Measurements from ENCODE around the gene BLTP3A.
"Not testable (repeated sequence)": the region's sequence is repeated elsewhere in the genome, so short reads cannot be mapped to it uniquely, and the experiment has no call there.

The BLTP3A gene

DNA sequence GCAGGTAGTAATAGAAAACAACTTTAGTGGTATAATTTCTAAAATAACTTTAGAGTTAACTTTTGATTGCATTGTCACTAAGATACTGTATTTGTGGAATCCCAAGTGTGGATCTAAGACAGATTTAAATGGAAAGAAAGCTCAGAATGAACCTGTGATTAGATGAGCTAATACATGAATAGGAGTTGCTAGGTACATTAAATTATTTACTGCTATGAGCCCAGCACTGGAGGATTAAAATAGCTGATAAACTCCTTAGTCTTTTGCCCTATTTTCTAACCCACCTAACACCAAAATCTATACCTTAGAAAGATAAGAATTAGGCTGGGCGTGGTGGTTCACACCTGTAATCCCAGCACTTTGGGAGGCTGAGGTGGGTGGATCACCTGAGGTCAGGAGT is 23.7 kb upstream of the BLTP3A start:
- H3K4me3 Mint-ChIP-seq = no peak overlapping the region
- no peaks in the 10 kb centered on the region for H3K4me1 Mint-ChIP-seq
- H3K9me3 Mint-ChIP-seq = no peaks in the 10 kb centered on the region
- H3K27me3 Mint-ChIP-seq (ENCODE audit: low read depth) = no peaks in the 10 kb centered on the region
- TF ChIP-seq, protein P1, sequence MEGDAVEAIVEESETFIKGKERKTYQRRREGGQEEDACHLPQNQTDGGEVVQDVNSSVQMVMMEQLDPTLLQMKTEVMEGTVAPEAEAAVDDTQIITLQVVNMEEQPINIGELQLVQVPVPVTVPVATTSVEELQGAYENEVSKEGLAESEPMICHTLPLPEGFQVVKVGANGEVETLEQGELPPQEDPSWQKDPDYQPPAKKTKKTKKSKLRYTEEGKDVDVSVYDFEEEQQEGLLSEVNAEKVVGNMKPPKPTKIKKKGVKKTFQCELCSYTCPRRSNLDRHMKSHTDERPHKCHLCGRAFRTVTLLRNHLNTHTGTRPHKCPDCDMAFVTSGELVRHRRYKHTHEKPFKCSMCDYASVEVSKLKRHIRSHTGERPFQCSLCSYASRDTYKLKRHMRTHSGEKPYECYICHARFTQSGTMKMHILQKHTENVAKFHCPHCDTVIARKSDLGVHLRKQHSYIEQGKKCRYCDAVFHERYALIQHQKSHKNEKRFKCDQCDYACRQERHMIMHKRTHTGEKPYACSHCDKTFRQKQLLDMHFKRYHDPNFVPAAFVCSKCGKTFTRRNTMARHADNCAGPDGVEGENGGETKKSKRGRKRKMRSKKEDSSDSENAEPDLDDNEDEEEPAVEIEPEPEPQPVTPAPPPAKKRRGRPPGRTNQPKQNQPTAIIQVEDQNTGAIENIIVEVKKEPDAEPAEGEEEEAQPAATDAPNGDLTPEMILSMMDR (IDR thresholded peaks at IDR 0.05; ENCODE audit: unreplicated experiment in 3 of 3) = no peak
- H3K27ac Mint-ChIP-seq = no peak overlapping the region
- peaks cover 60% of the 10 kb centered on the region for H3K36me3 Mint-ChIP-seq (ENCODE audit: low read depth)

DNA sequence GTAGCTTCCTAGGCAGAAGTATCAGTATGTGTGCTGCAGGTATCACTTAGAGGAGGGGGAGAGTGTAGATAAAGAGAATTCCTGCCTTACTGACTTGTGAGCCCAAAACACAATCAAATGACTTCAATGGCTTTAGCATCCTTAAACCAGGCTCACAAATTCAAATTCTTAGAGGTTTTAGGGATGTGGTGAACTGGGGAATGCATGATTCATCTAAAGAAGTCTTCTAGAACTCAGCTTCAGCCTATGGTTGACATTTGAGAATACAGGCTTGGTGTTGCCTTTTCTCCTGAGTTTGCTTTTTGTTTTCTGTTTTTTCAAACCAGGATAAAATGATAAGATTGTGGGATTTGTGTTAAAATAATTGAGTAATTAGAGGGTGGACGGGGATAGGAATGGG is 20.2 kb upstream of the BLTP3A start:
- H3K4me1 Mint-ChIP-seq = no peaks in the 10 kb centered on the region
- H3K4me3 Mint-ChIP-seq = no peak overlapping the region
- H3K27ac Mint-ChIP-seq = peak overlapping the region in 2 of 3 experiments; percentile 20 to 68
- no peaks in the 10 kb centered on the region for H3K9me3 Mint-ChIP-seq
- H3K36me3 Mint-ChIP-seq (ENCODE audit: low read depth) = peaks cover 71% of the 10 kb centered on the region
- H3K27me3 Mint-ChIP-seq (ENCODE audit: low read depth) = no peaks in the 10 kb centered on the region
- TF ChIP-seq, protein P1 (IDR thresholded peaks at IDR 0.05; ENCODE audit: unreplicated experiment in 3 of 3) = no peak

DNA sequence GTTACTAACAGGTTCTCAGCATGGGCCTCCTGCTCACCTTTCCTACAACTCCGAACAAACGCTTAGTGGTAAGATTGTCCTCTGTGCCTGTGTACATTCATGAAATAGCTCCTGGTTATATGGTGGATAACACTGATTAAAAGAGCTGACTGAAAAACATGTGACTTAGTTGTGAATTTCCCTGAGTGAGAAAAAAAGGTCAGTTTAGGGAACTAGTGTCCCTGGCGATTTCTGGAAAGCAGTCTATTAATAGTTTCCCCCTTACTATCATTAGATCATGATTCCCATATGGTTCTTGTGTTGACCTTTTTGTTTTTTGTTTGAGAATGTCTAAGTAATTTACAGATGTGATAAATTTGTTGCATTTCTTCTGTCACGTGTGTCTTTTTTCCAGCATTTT is 18.9 kb upstream of the BLTP3A start:
- Mint-ChIP-seq H3K27ac (peak overlapping the region; percentile 66 to 98 (median 92)), H3K36me3 (ENCODE audit: low read depth) (peaks cover 64% of the 10 kb centered on the region), H3K27me3 (ENCODE audit: low read depth) (no peaks in the 10 kb centered on the region), H3K4me3 (no peak overlapping the region), H3K4me1 (no peaks in the 10 kb centered on the region), H3K9me3 (no peaks in the 10 kb centered on the region)
- TF ChIP-seq, protein P1 (IDR thresholded peaks at IDR 0.05; ENCODE audit: unreplicated experiment in 3 of 3) = no peak

DNA sequence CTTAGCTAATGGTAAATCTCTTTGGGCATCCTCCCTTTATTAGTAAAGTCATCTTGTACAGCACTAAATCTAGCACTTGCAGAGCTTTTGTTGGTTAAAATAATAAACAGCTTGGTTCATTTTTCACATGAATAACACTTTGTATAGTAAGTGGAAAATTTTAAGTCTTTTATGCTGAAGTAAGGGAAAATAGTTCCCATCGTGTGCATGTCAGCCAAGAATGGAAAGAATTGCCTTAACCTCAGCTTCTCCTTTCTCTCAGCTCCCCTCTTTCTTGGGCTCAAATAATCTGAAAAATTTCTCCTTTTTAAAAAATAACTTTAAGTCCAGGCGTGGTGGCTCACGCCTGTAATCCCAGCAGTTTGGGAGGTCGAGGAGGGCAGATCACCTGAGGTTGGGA is 18.0 kb upstream of the BLTP3A start:
- Mint-ChIP-seq H3K27me3 (ENCODE audit: low read depth) (no peaks in the 10 kb centered on the region), H3K4me3 (no peak overlapping the region)

DNA sequence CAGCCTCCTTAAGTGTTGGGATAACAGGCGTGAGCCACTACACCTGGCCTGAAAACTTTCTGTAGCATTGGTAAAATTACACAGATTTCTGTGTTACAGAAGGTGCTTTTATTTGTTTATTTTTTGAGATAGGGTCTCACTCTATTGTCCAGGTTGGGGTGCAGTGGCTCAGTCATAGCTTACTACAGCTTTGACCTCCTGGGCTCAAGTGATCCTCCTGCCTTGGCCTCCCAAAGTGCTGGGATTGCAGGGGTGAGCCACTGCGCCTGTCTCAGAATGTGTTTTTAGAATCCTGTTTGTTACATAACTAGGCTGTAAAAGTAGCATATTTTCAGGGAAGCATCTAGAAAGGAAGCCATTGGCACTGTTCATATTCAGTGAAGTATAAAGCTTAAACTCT is 16.9 kb upstream of the BLTP3A start:
- no peaks in the 10 kb centered on the region for H3K4me1 Mint-ChIP-seq
- H3K27ac Mint-ChIP-seq = peak overlapping the region in 1 of 3 experiments; percentile 41
- no peaks in the 10 kb centered on the region for H3K27me3 Mint-ChIP-seq (ENCODE audit: low read depth)
- TF ChIP-seq, protein P1 (IDR thresholded peaks at IDR 0.05; ENCODE audit: unreplicated experiment in 3 of 3) = no peak
- no peak overlapping the region for H3K4me3 Mint-ChIP-seq
- no peaks in the 10 kb centered on the region for H3K9me3 Mint-ChIP-seq
- H3K36me3 Mint-ChIP-seq (ENCODE audit: low read depth) = peaks cover 58% of the 10 kb centered on the region

More for the DNA sequence above, 18.0 kb upstream of the BLTP3A start:
- Mint-ChIP-seq H3K27ac (peak overlapping the region; percentile 66 to 98 (median 92)), H3K36me3 (ENCODE audit: low read depth) (peaks cover 62% of the 10 kb centered on the region), H3K4me1 (no peaks in the 10 kb centered on the region), H3K9me3 (no peaks in the 10 kb centered on the region)
- TF ChIP-seq, protein P1 (IDR thresholded peaks at IDR 0.05; ENCODE audit: unreplicated experiment in 3 of 3) = no peak

DNA sequence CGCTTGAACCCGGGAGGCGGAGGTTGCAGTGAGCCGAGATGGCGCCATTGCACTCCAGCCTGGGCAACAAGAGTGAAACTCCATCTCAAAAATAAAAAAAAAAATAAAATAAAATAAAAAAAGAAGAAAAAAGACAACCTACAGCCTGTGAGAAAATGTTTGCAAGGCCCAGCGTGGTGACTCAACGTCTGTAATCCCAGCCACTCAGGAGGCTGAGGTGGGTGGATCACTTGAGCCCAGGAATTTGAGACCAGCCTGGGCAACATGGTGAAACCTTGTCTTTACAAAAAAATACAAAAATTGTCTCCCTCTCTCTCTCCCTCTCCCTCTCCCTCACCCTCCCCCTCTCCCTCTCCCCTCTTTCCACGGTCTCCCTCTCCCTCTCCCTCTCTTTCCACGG is 6.5 kb upstream of the BLTP3A start:
- not testable (repeated sequence) for H3K36me3 Mint-ChIP-seq (ENCODE audit: low read depth); H3K4me1 Mint-ChIP-seq; H3K27ac Mint-ChIP-seq; H3K9me3 Mint-ChIP-seq; H3K27me3 Mint-ChIP-seq (ENCODE audit: low read depth); H3K4me3 Mint-ChIP-seq

DNA sequence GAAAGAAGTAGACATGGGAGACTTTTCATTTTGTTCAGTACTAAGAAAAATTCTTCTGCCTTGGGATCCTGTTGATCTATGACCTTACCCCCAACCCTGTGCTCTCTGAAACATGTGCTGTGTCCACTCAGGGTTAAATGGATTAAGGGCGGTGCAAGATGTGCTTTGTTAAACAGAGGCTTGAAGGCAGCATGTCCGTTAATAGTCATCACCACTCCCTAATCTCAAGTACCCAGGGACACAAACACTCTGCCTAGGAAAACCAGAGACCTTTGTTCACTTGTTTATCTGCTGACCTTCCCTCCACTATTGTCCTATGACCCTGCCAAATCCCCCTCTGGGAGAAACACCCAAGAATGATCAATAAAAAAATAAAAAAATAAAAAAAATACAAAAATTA is 4.7 kb upstream of the BLTP3A start:
- H3K27ac Mint-ChIP-seq; H3K4me1 Mint-ChIP-seq; H3K36me3 Mint-ChIP-seq (ENCODE audit: low read depth); H3K9me3 Mint-ChIP-seq; H3K27me3 Mint-ChIP-seq (ENCODE audit: low read depth); H3K4me3 Mint-ChIP-seq: not testable (repeated sequence)
